HepG2 (cell line): ENCODE results near the gene PERCC1. TPM values are rescaled to one million over a fixed set of nuclear protein-coding genes. Genes with fewer than 3 reads are reported as not detected.
A peak's percentile ranks its signal among the peaks of the same experiment; 100 is the strongest.

Experiments
- ATAC-seq: fragments of 200-7000 bp; cut with Tn5 transposase; 3 replicates; pipeline ENCODE4 v1.9.1; 2020; ENCODE audit warnings: mild to moderate bottlenecking, moderate library complexity
- BruUV-seq: library from RNA; stranded (reverse); fragments of 400-500 nt; replicated peaks from 2 replicates; lab custom pipeline; 2021; lab: Mats Ljungman, UMichigan
- CTCF ChIA-PET: fragments of 300-600 bp; formaldehyde crosslinking; extraction: SDS; loops from one replicate; lab custom pipeline; 2021; ENCODE audit warnings: low total read pairs, inconsistent platforms, low intra/inter-chr PET ratio; lab: Yijun Ruan, JAX
- POLR2A ChIA-PET: fragments of 350-600 bp; sonication (Branson Sonifier 250); formaldehyde crosslinking; loops from one replicate; lab custom pipeline; 2020; ENCODE audit warnings: antibody characterized with exemption, inconsistent platforms; lab: Yijun Ruan, JAX
- DNase-seq: peaks from one replicate; pipeline ENCODE4 v3.0.0-alpha.2; 2015; ENCODE audit warnings: low spot score
- FAIRE-seq: peaks from 3 replicates; lab custom pipeline; 2011; peaks lifted over from hg19 to GRCh38; lab: Jason Lieb, UNC
- H2AFZ ChIP-seq: one replicate; pipeline ENCODE4 v1.6.1; 2011; ENCODE audit warnings: low read length, inconsistent platforms
- H3K27ac ChIP-seq: fragments of 300-600 bp; 3 replicates; pipeline ENCODE4 v1.8.0; 2011; ENCODE audit warnings: mixed run types, mild to moderate bottlenecking, mixed read lengths, low read length, inconsistent platforms; ENCODE audit not compliant: insufficient read depth; ENCODE audit errors: extremely low read length
- H3K27me3 ChIP-seq, 2 experiments: fragments of 200-600 bp in 1 of 2; 2 replicates in 1 of 2; 3 replicates in 1 of 2; pipeline versions ENCODE4 v1.6.0 to v1.8.0; 2011; ENCODE audit warnings: low read length in 2 of 2, mild to moderate bottlenecking in 2 of 2, moderate library complexity in 2 of 2, inconsistent platforms in 1 of 2; ENCODE audit not compliant: insufficient read depth in 2 of 2, control insufficient read depth in 1 of 2
- H3K36me3 ChIP-seq, 2 experiments: fragments of 200-600 bp in 1 of 2; replicated peaks in 1 of 2; 2 replicates in 1 of 2; 3 replicates in 1 of 2; pipeline versions ENCODE4 v1.5.1 to v1.8.0; 2011; ENCODE audit warnings: low read length in 2 of 2, inconsistent platforms in 1 of 2; ENCODE audit not compliant: insufficient read depth in 2 of 2, control insufficient read depth in 1 of 2
- H3K4me1 ChIP-seq: 2 replicates; pipeline ENCODE4 v1.5.1; 2012; ENCODE audit warnings: low read length, inconsistent platforms; ENCODE audit not compliant: insufficient read depth
- H3K4me2 ChIP-seq: 2 replicates; pipeline ENCODE4 v1.6.0; 2011; ENCODE audit warnings: low read depth, low read length, inconsistent platforms
- H3K4me3 ChIP-seq, 3 experiments: fragments of 200-600 bp in 1 of 3; sonication (generic), shearing (Covaris generic) in 1 of 3; replicated peaks in 1 of 3; 2 replicates each; pipeline ENCODE4 v1.5.1; 2011 to 2016; ENCODE audit warnings: low read length in 3 of 3, inconsistent platforms in 2 of 3, low read depth in 2 of 3, mild to moderate bottlenecking in 2 of 3, control low read depth in 1 of 3, mixed read lengths in 1 of 3; ENCODE audit not compliant: insufficient read depth in 1 of 3
- H3K79me2 ChIP-seq: one replicate; pipeline ENCODE4 v1.6.1; 2011; ENCODE audit warnings: low read length, inconsistent platforms; ENCODE audit not compliant: insufficient read depth
- H3K9ac ChIP-seq: 2 replicates; pipeline ENCODE4 v1.6.0; 2011; ENCODE audit warnings: mild to moderate bottlenecking, low read depth, low read length, inconsistent platforms; ENCODE audit not compliant: insufficient read depth
- H3K9me3 ChIP-seq: 2 replicates; pipeline ENCODE4 v1.5.1; 2012; ENCODE audit warnings: mild to moderate bottlenecking, low read length
- H4K20me1 ChIP-seq: 2 replicates; pipeline ENCODE4 v1.6.0; 2011; ENCODE audit warnings: inconsistent platforms, mild to moderate bottlenecking, low read length, moderate library complexity; ENCODE audit not compliant: insufficient read depth
- BRD4 ChIP-seq: sonication (generic); formaldehyde crosslinking; IDR thresholded peaks from 2 replicates; pipeline ENCODE4 v1.4.0; 2020; ENCODE audit warnings: missing genetic modification reagents
- CC2D1A ChIP-seq: sonication (generic); formaldehyde crosslinking; IDR thresholded peaks from 2 replicates; pipeline ENCODE4 v1.8.1; 2023; ENCODE audit warnings: mild to moderate bottlenecking, missing genetic modification reagents
- HOXA7 ChIP-seq: sonication (generic); formaldehyde crosslinking; IDR thresholded peaks from 2 replicates; pipeline ENCODE4 v1.8.1; 2022; ENCODE audit warnings: mild to moderate bottlenecking, missing genetic modification reagents, moderate library complexity
- KAT2B ChIP-seq: fragments of 150-350 bp; IDR thresholded peaks from 2 replicates; pipeline ENCODE4 v1.6.1; 2014; ENCODE audit warnings: low read depth, low read length, borderline replicate concordance
- MATR3 ChIP-seq: sonication (generic); formaldehyde crosslinking; IDR thresholded peaks from 2 replicates; pipeline ENCODE4 v1.4.0; 2020; ENCODE audit warnings: missing genetic modification reagents
- MTA3 ChIP-seq: sonication (generic); formaldehyde crosslinking; IDR thresholded peaks from 2 replicates; pipeline ENCODE4 v1.4.0; 2020; ENCODE audit warnings: missing genetic modification reagents
- STAG1 ChIP-seq: sonication (generic); formaldehyde crosslinking; IDR thresholded peaks from 2 replicates; pipeline ENCODE4 v1.4.0; 2020; ENCODE audit warnings: missing genetic modification reagents
- ZBTB1 ChIP-seq: sonication (generic); formaldehyde crosslinking; IDR thresholded peaks from 2 replicates; pipeline ENCODE4 v1.4.0; 2020; ENCODE audit warnings: missing genetic modification reagents, borderline replicate concordance
- ZNF484 ChIP-seq: sonication (generic); formaldehyde crosslinking; IDR thresholded peaks from 2 replicates; pipeline ENCODE4 v1.5.1; 2020; ENCODE audit warnings: mild to moderate bottlenecking, low read depth, missing genetic modification reagents, borderline replicate concordance
- ZNF550 ChIP-seq: sonication (generic); formaldehyde crosslinking; IDR thresholded peaks from 2 replicates; pipeline ENCODE4 v1.4.0; 2020; ENCODE audit warnings: mild to moderate bottlenecking, missing genetic modification reagents, borderline replicate concordance
- WGBS: methylation state at CpG from one replicate; pipeline ENCODE4 v1.1.6; 2017; ENCODE audit warnings: low lambda C conversion rate; 5-methylcytosine and 5-hydroxymethylcytosine counted together
- in situ Hi-C: cut with HindIII; loops from 2 replicates; pipeline ENCODE4 v1.10.0; 2017; ENCODE audit warnings: low pct_unique_long_range_greater_than_20kb; ENCODE audit not compliant: extremely low pct_ligation_motif_present
- intact Hi-C: fragments of 100-400 bp; cut with micrococcal nuclease; formaldehyde crosslinking; loops from one replicate; pipeline ENCODE4 v1.10.0; 2022; ENCODE audit not compliant: unreplicated experiment
- polyA plus RNA-seq, 8 experiments: library from polyadenylated mRNA; depleted of rRNA in 3 of 8; stranded (reverse) in 7 of 8; unstranded in 1 of 8; fragments of >200 nt; fragmentation: Illumina TruSeq in 4 of 8; extraction: Trizol in 4 of 8; gene quantifications; 2 replicates each; pipeline versions ENCODE4 v1.2.1 to v1.2.3, GENCODE V29; 2011 to 2016; ENCODE audit warnings: low read depth in 4 of 8, missing spikeins in 1 of 8, mixed read lengths in 1 of 8; ENCODE audit not compliant: insufficient read depth in 1 of 8
- total RNA-seq, 5 experiments: library from RNA; depleted of rRNA; stranded (reverse); fragments of >200 nt; fragmentation: Illumina TruSeq; extraction: Trizol; gene quantifications; 2 replicates each; pipeline ENCODE4 v1.2.3, GENCODE V29; 2016; ENCODE audit warnings: low read depth in 1 of 5
- TF ChIP-seq, protein P1 (sequence below): sonication (generic); formaldehyde crosslinking; IDR thresholded peaks from 2 replicates; pipeline ENCODE4 v1.8.0; 2022; ENCODE audit warnings: missing genetic modification reagents, mild to moderate bottlenecking, borderline replicate concordance
- TF ChIP-seq, protein P2 (sequence below): sonication (generic); formaldehyde crosslinking; IDR thresholded peaks from 2 replicates; pipeline ENCODE4 v1.4.0; 2020; ENCODE audit warnings: missing genetic modification reagents

Gene PERCC1
- total and polyA plus RNA-seq, 2 of the 13 experiments (the other 11 are each of a cell fraction or from before 2014, with no cell fraction given): 0.15 TPM; not detected in 1

DNA sequence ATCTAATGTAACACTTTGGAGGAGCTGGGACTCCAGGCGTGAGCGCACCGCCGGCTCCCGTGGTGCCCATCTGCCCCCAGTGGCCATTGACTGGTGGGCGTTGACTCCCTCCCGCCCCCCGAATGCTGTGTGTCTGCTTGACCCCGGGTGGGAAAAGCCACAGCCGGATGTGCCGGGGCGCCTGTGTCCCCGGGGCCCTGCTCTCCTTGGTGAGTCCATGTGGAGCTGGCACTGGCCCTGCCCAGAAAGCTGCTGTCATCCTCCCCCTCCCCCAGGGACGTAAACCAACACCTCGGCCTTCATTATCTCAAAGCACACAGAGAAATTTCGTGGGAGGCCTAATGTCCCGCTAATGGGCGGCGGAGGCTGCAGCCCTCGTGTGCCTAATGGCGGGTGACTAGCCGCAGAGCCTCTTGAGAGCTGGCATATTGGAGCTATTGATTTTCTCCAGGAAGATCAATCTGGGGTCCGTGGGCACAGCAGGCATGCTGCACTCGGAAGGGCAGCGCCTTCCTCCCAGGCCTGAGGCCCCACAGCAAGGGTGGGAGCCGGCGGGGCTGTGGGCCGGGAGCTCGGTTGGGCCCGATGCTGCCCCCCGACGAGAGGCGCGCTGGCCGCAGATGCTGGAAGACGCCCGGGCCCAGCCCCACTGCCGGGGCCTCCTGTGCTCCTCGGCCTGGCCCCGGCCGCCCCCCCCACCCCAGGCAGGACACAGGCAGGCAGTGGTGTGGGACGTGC is 4.0 kb upstream of the PERCC1 start:
- Histone ChIP-seq H3K27me3 (peaks cover 9 to 34% of the 10 kb centered on the region in 2 experiments), H4K20me1 (no peaks in the 10 kb centered on the region), H3K4me3 (no peak overlapping the region), H3K27ac (no peak overlapping the region), H3K4me1 (peaks cover 38% of the 10 kb centered on the region), H3K9me3 (no peaks in the 10 kb centered on the region), H3K36me3 (no peaks in the 10 kb centered on the region), H3K4me2 (no peak overlapping the region; the same call in 1 of the 2 replicates), H2AFZ (no peak overlapping the region), H3K9ac (no peak overlapping the region), H3K79me2 (no peaks in the 10 kb centered on the region)
- in situ Hi-C loops: no loop called here
- intact Hi-C loops: no loop called here
- ChIA-PET POLR2A (interaction anchor here (0.8 kb wide), 1 partner anchor 84 kb away, joined by 3 read pairs; no protein-coding TSS in a partner anchor), CTCF (no interaction called here)
- no peak for FAIRE-seq
- 51% methylated on average over 11 of the region's 42 CpGs for WGBS
- ATAC-seq: no peak
- no peak for DNase-seq
- TF ChIP-seq KAT2B (peak; percentile 10; the same call in 1 of the 2 replicates), HOXA7 (CRISPR knock-in tag) (no peak), BRD4 (CRISPR knock-in tag) (no peak), ZNF484 (CRISPR knock-in tag) (no peak), ZNF550 (CRISPR knock-in tag) (no peak), MTA3 (no peak), MATR3 (CRISPR knock-in tag) (no peak), CC2D1A (CRISPR knock-in tag) (no peak), ZBTB1 (CRISPR knock-in tag) (no peak), STAG1 (CRISPR knock-in tag) (0 out of 2 replicates have a peak, but pooled peaks have one; percentile 4)
- TF ChIP-seq, protein P1, sequence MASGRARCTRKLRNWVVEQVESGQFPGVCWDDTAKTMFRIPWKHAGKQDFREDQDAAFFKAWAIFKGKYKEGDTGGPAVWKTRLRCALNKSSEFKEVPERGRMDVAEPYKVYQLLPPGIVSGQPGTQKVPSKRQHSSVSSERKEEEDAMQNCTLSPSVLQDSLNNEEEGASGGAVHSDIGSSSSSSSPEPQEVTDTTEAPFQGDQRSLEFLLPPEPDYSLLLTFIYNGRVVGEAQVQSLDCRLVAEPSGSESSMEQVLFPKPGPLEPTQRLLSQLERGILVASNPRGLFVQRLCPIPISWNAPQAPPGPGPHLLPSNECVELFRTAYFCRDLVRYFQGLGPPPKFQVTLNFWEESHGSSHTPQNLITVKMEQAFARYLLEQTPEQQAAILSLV (CRISPR knock-in tag): no peak
- TF ChIP-seq, protein P2, sequence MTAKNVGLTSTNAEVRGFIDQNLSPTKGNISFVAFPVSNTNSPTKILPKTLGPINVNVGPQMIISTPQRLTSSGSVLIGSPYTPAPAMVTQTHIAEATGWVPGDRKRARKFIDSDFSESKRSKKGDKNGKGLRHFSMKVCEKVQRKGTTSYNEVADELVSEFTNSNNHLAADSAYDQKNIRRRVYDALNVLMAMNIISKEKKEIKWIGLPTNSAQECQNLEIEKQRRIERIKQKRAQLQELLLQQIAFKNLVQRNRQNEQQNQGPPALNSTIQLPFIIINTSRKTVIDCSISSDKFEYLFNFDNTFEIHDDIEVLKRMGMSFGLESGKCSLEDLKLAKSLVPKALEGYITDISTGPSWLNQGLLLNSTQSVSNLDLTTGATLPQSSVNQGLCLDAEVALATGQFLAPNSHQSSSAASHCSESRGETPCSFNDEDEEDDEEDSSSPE (CRISPR knock-in tag): no peak
- no TSS peak for BruUV-seq
